8988T (cell line): ENCODE data around the gene PRR23E.
A peak's percentile ranks its signal among the peaks of the same experiment; 100 is the strongest.

Source experiments
- DNase-seq: peaks from one replicate; pipeline ENCODE4 v3.0.0; 2011

The PRR23E gene

DNA sequence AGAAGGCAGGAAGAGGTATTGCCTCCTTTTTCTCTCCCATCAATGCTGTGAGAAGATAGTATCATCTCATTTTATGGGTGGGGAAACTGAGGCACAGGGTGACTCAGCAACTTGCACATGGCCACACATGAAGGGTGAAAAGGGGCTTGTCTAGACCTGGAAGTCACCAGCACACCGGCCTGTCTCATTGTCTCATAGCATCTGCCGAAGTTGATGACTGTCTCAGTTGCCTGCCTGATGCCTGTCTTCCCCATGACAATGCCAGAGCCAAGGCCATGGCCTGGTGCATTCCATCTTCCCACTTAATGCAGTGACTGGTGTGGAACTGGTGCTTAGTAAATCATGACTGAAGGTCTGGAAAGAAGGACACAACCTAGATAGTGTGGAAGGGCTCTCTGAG is 27.9 kb upstream of the PRR23E start:
- no peak for DNase-seq

DNA sequence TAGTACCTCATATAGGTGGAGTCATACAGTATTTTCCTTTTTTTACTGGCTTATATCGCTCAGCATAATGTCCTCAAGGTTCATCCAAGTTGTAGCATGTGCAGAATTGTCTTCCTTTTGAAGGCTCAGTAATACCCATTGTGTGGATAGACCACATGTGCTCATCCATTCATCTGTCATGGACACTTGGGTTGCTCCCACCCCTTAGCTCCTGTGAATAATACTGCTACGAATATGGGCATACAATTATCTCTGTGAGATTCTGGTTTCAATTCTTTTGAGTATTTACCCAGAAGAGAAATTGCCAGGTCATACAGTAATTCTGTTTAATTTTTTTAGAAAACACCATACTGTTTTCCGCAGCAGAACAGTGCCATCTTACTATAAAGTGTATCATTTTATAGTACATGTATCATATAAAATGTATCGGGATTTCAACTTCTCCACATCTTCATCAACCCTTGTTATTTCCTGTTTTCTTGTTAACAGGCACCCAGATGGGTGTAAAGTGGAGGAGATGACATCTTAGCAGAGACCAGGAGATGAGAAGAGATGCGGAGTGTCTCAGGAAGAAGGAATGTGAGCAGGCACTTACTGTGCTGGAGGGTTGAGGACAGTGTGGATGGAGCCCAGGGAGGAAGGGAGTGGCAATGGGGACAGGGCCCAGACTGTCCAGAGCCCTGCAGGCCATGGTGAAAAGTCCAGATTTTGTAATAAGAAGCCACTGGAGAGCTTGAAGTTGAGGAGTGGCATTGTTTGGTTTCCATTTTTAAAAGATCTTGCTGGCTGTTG is 27.0 kb upstream of the PRR23E start:
- DNase-seq: no peak

- no peak for DNase-seq
Measured at GRCh38 chr3:127166501-127167065, 26.3 kb upstream of the PRR23E start.

- DNase-seq: no peak
Measured at GRCh38 chr3:127167315-127168043, 25.5 kb upstream of the PRR23E start.

DNA sequence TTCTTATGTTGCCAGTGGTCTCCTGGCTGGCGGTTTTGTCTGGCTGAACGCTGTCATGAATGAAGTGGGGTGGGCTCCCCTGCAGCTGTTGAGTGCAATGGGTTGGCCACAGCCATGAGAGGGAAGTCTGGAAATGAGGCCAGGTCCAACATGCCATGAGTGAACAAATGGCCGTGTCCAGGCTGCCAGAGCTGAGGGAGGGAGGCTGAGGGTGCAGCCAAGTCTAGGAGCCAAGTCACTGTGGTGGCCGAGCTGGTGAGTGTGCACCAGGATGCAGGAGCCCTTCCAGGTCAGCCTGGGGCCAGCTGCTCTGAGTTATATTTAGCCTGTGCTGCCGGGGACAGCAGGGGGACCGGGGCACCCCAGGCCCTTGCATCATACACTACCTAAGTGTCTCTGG is 24.7 kb upstream of the PRR23E start:
- no peak for DNase-seq

- DNase-seq: no peak
Measured at GRCh38 chr3:127170814-127171213, 22.1 kb upstream of the PRR23E start.

DNA sequence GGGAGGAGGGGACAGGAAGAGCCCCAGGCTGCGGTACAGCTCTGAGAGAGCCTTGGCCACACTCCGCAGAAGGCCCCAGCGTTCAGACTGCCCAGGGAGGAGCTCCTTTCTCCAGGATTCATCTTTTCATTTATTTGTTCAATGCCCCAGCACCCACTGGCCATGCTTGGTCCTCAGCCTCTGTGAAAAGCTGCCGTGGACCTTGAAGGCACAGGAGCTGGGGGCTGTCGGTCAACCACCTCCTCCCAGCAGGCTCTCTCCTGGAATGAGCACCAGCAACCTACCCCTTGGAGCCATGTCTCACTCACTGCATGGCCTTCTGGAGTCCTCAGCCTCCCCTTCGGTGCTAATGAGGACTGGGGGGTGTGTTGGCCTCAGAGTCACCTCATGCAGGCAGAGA is 21.6 kb upstream of the PRR23E start:
- no peak for DNase-seq

DNA sequence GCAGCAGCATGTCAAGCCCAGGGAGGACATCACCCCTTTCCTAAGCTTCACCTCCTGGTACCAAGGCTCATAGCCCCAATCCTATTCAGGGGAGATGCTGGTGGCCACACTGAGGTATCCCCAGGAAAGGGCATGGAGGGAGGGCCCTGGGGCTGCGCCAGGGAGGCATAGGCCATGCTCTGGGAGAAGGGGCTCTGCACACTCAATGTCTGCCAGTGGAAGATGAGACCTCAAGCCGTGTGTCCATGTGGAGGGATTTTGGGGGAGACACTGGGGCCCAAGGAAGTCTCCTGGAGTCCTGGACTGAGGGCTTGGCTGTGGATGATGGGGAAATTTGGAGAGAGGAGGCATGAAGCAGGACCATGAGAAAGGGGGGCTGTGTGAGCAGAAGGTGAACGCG is 21.2 kb upstream of the PRR23E start:
- no peak for DNase-seq

DNA sequence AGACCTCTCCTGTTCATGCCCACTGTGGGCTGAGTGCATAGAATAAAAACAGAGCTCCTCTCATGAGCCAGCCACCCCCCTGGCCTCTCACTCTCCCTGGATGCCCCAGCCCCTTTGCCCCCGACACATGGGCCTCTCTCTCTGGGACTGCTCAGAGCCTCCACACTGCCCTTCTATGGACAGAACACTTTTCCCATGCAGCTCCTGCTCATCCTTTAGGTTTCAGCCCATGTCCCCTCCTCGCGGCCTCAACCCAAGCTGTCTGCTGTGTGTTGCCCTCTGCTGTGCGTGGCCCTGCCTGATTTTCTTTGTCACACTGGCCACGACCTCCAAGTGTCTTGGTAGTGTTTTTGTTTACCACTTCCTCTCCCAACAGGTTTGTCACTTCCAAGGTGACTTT is 20.7 kb upstream of the PRR23E start:
- no peak for DNase-seq

DNA sequence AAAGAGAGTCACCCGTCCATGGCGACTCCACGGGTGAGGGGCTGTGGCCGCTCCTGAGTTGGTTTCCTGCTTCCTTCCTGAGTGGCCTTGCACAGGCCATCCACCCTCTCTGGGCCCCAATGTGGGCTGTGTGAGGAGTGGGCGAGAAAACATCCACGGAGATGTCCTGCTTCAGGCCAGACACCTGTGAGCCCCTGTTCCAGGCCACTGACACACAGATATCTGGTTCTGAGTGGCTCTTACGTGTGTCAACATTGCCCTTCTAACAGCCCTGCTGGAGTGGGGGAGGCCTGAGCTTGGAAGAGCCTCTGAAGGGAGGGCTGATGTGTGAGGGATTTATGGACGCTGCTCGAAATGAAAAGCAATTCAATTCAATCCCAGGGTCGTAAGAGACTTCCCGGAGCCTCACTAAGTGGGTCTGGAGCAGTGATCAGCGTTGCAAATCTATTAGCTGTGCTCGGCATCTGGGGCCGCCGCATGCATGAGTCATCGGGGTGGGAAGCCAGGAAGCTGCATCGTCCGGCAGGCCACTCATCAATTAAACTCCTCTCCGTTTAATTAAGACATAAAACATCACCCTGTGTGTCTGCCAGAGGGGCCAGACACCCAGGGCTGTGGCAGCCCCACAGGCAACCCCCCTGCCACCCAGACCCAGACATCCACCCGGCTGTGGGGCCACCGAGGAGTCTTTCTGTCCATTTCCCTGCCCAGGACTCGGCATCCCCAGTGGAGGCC is 20.0 kb upstream of the PRR23E start:
- DNase-seq: peak; percentile 57

DNA sequence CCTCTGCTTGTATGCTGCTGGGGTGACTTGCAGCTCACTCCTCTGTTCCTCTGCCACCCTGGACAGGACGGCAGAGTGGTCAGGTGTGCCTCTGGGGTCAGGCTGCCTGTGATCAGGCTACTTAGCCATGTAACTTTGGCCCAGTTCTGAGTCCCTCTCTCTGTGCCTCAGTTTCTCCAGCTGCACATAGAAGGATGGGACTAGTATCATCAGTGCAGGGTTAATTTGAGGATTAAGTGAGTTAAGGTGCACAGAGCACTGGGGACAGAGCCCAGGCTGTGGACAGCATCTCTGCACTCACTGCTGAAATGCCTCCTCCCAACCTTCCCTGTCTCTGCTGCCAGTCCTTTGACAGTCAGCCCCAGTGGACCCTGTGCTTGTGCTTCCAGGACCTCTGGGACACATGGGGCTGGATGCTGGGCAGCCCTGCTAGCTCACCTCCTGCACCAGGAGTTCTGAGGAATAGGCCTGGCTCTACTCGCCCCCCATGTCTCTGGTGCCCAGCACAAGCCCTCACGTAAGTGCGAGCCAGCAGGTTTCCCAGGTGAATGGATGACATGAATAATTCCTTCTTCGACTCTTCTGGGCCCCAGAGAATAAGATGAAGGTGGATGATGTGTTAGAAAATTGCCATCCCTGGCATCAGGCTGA is 19.3 kb upstream of the PRR23E start:
- no peak for DNase-seq

DNA sequence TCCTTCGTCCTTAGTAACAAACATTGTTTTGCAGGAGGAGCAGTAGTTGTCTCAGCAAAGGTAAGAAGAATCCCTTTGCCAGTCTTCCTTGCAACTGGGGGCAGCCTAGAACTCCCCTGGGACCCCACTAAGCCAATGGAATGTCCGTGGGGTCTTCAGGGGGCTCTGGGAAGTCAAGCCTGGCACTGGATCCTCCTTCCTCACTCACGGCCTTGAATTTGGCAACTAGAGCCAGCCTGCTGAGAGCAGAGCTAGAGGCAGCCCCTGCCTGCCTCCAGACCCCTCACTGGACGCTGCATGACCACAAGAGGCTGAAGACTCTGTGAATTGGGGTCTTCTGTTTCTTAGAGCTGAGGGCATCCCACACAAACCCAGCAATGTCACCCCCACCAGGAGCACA is 18.6 kb upstream of the PRR23E start:
- DNase-seq: no peak

DNA sequence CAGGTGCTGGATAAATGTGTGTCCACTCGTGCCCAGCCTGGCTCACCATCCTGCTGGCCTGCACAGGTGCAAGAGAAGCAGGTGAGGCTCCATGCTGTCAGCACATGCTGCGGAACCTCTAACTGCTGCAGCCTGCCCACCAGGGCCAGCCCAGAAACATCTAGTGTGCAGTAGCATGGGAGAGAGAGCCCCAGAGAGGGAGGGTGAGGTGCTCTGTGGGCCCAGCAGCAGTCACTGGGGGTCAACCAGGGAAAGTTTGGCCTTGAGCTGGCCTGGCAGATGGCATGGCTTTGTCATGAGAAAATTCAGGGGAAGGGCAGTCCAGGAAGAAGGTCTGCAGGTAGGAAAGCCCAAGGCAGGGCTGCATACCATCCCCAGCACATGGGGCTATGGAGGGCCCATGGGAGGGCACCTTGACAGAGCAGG is 18.2 kb upstream of the PRR23E start:
- DNase-seq: no peak

GRCh38 chr3:127175272-127175671 is 17.7 kb upstream of the PRR23E start:
- no peak for DNase-seq

- peak; percentile 48 for DNase-seq
Measured at GRCh38 chr3:127177226-127177625, 15.7 kb upstream of the PRR23E start.

DNA sequence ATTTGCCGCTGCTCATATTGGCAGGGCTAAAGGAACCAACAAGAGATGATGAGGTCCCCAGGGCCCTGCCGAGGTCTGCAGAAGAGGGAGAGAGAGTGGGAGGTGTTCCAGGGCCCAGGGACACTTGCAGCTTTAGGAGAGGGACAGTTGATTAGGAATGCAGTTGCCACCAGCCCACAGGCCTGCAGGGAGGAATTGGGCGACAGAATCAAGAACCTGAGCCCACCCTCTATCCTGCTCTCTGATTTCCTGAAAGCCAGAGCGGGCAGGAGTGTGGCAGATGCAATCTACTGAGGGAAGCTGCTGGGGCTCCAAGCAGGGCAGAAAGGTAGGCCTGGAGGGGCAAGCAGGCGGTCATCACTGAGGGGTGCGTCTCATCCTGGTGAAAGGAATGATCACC is 12.1 kb upstream of the PRR23E start:
- DNase-seq: no peak

DNA sequence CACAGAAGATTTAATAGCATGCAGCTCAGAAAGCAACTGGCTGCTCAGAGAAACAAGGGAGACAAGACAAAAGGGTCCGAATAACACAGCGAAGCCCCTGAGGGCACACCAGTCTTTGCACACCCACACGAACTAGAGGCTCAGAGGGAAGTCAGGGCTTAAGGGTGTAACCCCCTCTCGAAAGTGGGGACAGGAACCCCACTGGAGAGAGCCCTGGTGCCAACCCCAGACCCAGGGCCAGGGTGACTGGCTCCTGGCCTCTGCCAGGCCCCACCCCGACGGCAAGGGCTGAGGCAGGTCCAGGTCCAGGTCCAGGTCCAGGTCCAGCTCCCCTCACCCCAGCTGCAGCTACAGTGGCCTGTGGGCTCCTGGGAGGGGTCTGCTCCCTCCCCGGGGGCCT is 10.5 kb upstream of the PRR23E start:
- no peak for DNase-seq

DNA sequence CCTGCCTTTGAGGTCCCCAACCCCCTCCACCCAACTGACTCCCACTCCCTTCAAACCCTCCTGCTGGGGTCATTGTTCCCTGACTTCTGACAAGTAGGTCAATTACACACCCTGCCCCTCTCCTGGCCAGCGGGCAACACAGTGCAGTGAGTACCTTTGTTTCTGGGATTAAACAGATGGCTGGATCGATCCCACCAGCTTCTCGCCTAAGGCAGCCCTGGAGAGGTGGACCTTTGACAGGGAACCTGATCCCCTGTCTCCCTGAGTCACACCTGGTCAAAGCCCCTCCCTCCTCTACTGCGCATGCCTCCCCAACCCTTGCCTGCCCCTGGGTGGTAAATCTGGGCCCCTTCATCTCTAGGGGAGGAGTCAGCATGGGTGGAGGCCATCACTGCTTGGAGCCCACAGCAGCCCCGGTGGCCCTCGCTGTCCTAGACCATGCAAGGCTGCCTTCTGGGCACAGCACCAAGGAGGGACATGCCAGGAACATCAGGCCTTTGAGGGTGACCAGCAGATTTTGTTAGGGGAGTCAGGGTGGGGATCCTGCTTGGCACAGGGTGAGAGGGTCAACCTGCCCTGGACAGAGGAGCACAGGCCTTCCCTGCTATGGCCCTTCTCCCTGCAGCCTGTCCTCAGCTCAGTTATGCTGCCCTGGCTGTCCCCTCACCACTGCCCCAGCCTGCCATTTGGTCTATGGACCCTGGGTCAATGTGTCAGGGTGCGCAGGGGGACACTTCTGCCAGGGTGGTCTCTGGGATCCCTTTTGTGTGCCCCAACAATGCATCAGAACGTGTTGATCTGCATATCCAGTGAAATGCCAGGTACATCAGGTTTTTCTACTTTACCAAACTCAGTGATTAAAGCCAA is 9.8 kb upstream of the PRR23E start:
- no peak for DNase-seq

GRCh38 chr3:127183931-127184869 is 8.7 kb upstream of the PRR23E start:
- no peak for DNase-seq

DNA sequence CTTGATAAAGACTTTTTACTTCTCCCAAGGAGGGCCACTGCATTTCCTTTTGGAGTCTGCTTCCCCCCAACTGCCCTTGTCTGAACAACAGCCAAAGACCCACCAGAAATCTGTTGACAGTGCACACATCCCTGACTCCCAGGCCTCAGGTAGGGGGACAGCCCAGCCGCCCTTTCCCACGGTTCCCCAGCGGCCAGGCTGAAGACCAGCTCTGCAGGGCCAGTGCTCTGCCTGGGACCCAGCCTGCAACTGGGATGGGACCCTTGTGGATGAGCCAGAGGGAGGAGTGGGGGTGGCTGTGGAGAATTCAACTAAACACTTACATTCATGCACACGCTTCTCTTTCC is 8.1 kb upstream of the PRR23E start:
- DNase-seq: no peak

DNA sequence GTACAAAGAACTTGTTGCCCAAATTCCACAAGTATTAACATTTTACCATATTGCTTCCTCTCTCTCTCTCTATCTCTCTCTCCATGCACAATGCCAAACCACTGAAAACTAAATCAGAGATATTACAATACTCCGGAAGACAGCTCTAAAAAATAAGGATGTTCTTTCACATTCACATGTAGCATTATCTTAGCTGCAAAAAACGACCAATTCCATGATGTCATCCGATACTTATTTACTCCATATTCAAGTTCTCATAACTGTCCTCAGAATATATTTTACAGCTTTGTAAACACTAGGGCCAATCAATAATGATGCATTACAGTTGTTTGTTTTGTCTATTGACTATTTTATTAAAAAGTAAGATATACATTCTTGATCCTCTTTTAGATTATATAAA is 7.7 kb upstream of the PRR23E start:
- no peak for DNase-seq
